HG02885 (cell line): ENCODE data around the gene CHIC1.
"Not testable (repeated sequence)": the region's sequence is repeated elsewhere in the genome, so short reads cannot be mapped to it uniquely, and the experiment has no call there.

ENCODE experiments used
- ATAC-seq: cut with Tn5 transposase; IDR thresholded peaks from one replicate; pipeline ENCODE4 v1.9.1; 2021; ENCODE audit warnings: mild to moderate bottlenecking; ENCODE audit not compliant: unreplicated experiment, poor library complexity

The CHIC1 gene

GRCh38 chrX:73562984-73563737, at the start of gene CHIC1:
Gene CHIC1, plus strand, starts transcription at chrX:73563197. Its CDS starts 88 bp downstream, at chrX:73563285.
- ATAC-seq = peak; percentile 69

- not testable (repeated sequence) for ATAC-seq
Observed at GRCh38 chrX:73522823-73523222, 40.2 kb upstream of the CHIC1 start.

DNA sequence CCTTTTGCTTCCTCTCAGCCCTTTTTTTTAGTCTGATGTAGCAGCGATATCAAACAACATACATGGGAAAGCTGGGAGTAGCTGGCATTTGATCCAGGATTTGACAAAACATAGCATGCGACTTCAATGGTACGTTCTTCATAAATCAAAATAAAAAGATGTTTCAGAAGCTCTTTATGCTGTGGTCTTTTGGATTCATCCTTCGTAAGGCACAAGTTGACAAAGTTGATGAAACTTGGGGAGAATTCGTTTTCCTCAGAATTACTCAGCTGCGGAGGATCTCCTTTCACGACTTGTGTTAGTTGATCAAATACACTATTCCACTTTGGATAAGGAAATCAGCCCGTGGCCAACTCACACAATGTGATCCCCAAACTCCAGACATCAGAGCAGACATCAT, 38.1 kb upstream of the CHIC1 start:
- no peak for ATAC-seq

DNA sequence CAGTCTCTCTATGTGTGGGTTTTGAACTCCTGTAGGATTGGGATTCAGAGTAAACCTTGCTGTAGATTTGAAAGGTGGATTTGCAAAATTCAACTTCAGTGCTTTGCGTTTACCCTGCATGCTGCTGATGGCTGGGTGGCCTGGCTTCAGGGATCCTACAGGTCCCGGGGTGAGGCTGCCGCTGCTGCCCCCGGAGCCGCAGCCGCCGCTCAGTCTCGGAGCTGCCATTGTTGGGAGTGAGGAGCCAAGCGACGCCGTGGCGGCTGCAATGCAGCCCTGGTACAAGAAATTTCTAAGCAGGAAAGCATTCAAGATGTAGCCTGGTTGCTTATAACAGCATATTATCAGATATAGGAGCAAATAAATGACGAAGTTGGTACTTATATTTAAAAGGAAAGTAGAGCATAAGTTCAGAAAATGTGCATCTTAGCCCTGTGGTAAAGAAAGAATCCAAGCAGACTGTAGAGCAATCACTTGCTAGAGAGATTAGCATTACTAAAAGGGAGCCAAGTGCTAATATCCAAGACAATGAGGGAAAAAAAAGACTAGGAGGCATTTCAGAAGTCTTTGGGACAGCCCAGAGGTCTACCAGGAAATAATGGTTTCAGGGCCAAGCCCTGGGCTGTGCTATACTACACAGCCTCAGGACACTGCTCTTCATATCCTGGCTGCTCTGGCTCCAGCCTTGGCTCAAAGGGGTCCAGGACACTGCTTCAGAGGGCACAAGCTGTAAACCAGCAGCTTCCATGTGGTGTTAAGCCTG, 36.9 kb upstream of the CHIC1 start:
- no peak for ATAC-seq

GRCh38 chrX:73531655-73532054, 31.3 kb upstream of the CHIC1 start:
- not testable (repeated sequence) for ATAC-seq

DNA sequence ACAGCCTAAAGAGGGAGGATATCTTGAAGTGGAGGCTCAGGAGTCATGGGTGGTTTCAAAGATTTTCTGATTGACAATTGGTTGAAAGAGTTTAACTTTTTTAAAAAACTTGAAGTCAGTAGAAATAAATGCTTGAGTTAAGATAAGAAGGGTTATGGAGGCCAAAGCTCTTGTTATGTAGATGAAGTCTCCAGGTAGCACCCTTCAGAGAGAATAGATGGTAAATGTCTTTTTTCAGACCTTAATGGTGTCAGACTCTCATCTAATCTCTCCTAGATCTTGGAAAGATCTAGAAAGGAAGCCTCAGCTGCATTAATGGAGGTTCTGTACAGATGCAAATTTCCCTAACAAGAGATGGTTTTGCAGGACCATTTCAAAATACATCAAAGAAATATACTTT, 6.8 kb upstream of the CHIC1 start:
- no peak for ATAC-seq

DNA sequence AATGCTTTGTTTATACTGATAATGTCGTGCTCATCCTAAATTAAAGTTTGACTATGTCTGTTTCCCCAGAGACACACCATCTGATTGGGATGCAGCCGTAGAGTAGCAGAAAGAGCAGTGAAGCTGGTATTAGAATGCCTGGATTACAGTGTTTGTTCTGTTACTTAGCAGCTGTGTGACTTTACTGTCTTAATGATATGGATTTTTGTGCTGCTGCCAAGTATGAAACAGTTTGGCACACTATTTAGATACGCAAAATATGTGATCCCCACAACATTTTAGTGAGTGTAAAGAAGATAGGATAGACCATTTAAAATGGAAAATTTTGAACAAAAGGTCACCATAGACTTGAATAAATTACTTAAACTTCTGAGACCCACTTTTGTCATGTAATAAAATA, 1.2 kb upstream of the CHIC1 start:
- no peak for ATAC-seq

DNA sequence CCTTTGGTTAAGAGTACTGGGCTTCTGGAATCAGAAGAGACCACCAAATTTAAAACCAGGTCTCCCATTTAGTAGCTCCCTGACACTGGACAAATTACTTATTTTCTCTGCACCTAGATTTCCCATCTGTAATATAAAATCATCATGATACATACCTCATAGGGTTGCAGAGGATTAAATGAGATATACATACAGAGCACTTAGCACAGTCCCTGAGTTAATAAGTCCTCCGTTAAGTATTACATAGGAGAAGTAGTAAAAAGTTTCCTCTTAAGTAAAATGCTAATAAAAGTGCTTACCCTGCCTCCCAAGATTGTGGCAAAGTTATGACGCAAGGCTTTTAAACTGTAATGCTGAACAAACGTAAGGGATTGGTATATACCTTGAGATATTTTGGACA, 539 bp upstream of the CHIC1 start:
- no peak for ATAC-seq

- ATAC-seq = peak; percentile 45
Observed at GRCh38 chrX:73563738-73564068, 706 bp downstream of the CHIC1 start.

DNA sequence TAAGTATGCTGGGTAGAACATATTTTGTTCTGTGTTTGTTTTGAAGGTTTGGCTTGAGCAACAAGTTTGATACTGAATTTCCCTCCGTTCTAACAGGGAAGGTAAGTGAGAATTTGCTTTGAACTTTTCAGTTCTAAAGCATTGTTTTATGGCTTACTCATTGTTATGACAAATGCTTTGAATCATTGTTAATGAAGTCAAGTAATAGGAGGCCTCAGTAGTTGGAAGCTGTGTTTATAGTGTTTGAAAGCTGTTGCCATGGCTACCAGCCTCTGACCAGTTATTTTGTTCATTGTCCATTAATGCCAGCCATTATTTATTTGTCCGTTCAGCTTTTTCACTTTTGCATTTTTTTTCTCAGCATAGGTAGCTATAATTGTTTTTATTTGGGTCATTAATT, 14.4 kb downstream of the CHIC1 start:
- ATAC-seq = no peak

GRCh38 chrX:73581002-73581628, 18.1 kb downstream of the CHIC1 start:
- no peak for ATAC-seq

DNA sequence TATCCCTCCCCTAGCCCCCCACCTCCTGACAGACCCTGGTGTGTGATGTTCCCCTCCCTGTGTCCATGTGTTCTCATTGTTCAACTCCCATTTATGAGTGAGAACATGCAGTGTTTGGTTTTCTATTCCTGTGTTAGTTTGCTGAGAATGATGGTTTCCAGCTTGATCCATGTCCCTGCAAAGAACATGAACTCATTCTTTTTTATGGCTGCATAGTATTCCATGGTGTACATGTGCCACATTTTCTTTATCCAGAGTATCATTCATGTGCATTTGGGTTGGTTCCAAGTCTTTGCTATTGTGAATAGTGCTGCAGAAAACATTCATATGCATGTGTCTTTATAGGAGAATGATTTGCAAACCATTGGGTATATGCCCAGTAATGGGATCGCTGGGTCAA, 34.8 kb downstream of the CHIC1 start:
- ATAC-seq = not testable (repeated sequence)

- ATAC-seq = no peak
Observed at GRCh38 chrX:73615022-73615421, 52.0 kb downstream of the CHIC1 start.

DNA sequence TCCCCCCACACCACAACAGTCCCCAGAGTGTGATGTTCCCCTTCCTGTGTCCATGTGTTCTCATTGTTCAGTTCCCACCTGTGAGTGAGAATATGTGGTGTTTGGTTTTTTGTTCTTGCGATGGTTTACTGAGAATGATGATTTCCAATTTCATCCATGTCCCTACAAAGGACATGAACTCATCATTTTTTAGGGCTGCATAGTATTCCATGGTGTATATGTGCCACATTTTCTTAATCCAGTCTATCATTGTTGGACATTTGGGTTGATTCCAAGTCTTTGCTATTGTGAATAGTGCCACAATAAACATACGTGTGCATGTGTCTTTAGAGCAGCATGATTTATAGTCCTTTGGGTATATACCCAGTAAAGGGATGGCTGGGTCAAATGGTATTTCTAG, 78.7 kb downstream of the CHIC1 start:
- not testable (repeated sequence) for ATAC-seq

GRCh38 chrX:73647212-73647611, 84.2 kb downstream of the CHIC1 start:
- ATAC-seq = no peak

GRCh38 chrX:73647632-73648322, 84.8 kb downstream of the CHIC1 start:
- ATAC-seq = no peak

DNA sequence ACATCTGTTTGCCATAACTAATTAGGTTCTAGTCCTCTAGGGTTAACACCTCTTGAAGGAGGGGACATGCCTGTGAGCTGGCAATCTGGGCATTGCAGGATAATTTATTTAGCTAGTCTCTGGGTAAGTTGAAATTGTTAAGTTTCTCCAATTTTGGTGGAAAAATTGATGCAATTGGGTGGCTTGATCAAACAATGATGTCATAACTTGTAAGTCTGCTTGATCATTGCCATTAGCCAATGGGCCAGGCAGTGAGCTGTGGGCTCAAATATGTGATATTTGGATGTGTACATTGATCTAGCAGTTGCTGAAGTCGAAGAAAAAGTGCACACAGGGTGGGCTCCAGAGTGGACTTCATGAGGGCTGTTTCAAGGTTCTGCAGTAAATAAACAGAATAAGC, 98.3 kb downstream of the CHIC1 start:
- not testable (repeated sequence) for ATAC-seq

GRCh38 chrX:73668779-73669178, 105.8 kb downstream of the CHIC1 start:
- no peak for ATAC-seq

- no peak for ATAC-seq
Observed at GRCh38 chrX:73681408-73681807, 118.4 kb downstream of the CHIC1 start.

- no peak for ATAC-seq
Observed at GRCh38 chrX:73683236-73683859, 120.4 kb downstream of the CHIC1 start.
